22Rv1 (cell line): ENCODE measurements around the gene TNKS2.

ENCODE experiments used
- H3K27ac ChIP-seq: fragments of 450-650 bp; 2 replicates; pipeline ENCODE4 v1.5.1; 2017
- ZFX ChIP-seq: fragments of 450-650 bp; IDR thresholded peaks from 2 replicates; pipeline ENCODE4 v1.6.1; 2017; ENCODE audit warnings: antibody characterized with exemption, borderline replicate concordance
- TF ChIP-seq, protein P1 (sequence below): fragments of 450-650 bp; IDR thresholded peaks from 2 replicates; pipeline ENCODE4 v1.5.1; 2017; ENCODE audit warnings: mild to moderate bottlenecking

TNKS2 gene

DNA sequence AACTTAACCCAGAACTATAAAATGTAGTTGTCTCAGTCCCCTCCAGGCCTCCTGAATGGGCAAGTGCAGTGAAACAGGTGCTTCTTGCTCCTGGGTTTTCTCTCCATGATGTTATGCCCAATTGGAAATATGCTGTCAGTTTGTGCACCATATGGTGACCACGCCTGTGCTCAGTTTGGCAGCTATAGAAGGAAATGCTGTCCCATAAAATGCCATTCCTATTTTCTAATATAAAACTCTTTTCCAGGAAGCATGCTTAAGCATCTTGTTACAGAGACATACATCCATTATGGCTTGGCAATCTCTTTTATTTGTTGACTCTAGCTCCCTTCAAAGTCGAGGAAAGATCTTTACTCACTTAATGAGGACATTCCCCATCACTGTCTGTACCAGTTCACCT, 65.9 kb downstream of the TNKS2 start:
- TF ChIP-seq, protein P1, sequence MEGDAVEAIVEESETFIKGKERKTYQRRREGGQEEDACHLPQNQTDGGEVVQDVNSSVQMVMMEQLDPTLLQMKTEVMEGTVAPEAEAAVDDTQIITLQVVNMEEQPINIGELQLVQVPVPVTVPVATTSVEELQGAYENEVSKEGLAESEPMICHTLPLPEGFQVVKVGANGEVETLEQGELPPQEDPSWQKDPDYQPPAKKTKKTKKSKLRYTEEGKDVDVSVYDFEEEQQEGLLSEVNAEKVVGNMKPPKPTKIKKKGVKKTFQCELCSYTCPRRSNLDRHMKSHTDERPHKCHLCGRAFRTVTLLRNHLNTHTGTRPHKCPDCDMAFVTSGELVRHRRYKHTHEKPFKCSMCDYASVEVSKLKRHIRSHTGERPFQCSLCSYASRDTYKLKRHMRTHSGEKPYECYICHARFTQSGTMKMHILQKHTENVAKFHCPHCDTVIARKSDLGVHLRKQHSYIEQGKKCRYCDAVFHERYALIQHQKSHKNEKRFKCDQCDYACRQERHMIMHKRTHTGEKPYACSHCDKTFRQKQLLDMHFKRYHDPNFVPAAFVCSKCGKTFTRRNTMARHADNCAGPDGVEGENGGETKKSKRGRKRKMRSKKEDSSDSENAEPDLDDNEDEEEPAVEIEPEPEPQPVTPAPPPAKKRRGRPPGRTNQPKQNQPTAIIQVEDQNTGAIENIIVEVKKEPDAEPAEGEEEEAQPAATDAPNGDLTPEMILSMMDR: no peak
- TF ChIP-seq ZFX: no peak
- peak overlapping the region; percentile 22 for H3K27ac ChIP-seq

DNA sequence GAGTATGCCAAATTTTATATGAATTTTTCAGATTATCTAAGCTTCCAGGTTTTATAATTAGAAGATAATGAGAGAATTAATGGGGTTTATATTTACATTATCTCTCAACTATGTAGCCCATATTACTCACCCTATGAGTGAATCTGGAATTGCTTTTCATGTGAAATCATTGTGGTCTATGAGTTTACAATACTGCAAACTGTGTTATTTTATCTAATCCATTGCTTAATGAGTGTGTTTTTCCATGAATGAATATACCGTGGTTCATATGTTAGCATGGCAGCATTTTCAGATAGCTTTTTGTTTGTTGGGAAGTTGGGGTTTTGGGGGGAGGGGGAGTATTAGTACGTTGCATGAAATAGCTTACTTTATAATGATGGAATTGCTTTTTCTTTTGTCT, 66.5 kb downstream of the TNKS2 start:
- H3K27ac ChIP-seq: peak overlapping the region; percentile 22; the same call in 1 of the 2 replicates
- TF ChIP-seq, protein P1: no peak
- no peak for TF ChIP-seq ZFX

DNA sequence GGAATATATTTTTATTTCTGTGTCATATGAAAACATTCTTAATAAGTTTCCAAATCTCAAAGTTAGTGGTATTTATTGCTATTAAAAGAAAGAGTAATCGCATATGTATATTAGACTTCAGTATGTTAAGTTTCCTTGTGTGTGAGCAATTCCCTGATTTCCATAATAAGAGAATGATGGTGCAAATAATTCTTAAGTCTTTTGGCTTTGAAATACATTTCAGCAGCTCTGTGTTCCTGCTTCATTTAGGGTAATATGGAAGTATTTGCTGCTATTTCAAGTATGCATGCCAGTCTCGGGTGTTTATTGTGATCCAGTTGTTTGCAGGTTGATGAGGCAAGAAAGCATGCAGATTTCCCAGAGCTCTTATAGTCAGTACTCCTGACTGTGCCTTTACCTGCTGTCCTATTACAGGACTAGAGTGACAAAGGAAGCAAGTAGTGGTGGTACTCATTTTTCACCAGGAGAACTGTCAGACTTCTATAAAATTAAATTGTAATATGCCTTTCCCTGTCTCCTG, 67.4 kb downstream of the TNKS2 start:
- H3K27ac ChIP-seq: no peak overlapping the region
- TF ChIP-seq ZFX: no peak
- TF ChIP-seq, protein P1: no peak

DNA sequence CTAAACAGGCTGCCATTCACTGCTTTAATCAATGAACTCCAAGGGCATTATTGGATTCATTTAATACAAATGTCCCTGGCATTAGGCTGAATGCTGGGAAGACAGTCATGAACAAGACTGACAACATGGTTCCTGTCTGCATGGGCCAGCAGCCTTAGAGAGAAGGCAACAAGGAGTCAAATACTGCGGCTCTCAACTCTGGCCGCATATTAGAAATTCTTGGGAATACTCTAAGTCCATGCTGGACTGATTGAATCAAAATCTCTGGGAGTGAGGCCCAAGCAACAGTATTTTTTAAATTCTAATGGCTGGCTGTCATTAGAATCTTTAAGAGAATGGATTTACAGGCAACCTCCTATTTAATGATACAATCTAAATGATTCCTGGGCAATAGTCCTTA, 76.9 kb downstream of the TNKS2 start:
- H3K27ac ChIP-seq: no peak overlapping the region
- TF ChIP-seq ZFX: no peak
- TF ChIP-seq, protein P1: no peak

DNA sequence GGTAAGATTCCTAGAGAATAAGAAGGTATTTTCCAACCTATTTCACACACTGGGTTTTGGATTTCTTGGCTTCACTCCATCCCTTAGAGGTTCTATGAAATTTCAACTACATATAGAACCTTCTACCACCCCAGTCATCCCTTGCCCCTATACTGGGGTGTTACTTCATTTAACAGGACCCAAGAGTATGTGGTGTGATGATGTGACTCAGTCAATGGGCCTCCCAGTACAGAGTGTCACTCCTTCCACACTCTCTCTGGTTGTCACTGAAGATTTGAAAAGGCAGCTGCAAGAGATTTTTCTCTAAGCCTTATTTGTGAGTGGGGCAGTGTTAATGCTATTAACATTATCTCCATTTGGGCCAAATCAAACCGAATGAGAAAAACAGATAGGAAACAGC, 77.6 kb downstream of the TNKS2 start:
- no peak overlapping the region for H3K27ac ChIP-seq
- TF ChIP-seq ZFX: no peak
- TF ChIP-seq, protein P1: no peak

DNA sequence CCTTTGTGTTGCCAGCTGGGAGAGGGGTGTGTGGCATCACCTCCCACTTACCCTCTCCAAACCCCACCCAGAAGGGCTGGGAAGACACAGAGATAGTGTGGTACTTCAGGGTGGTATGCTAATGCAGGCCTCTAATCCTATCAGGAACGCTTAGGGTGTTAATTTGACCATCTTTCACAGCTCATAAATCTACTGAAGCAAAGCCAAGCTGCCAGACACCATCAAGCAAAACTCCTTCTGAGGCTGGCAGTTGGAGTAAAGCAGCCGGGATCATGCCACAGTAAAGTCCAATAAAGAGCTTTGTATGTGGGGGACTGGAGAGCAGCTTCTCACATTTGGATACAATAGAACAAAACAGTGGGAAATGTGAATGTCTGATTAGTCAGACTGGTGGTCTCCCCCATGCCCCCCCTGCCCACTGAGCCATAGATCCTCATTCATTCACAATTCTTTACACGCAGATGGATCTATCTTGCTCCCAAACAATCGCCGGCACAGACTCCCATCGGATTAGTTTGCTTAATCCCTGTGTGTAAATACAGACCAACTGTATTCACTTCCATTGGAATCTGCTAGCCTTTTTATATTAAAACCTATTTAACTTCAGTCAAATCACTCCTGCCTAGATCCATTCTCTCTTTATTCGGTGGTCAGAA, 81.4 kb downstream of the TNKS2 start:
- peak overlapping the region; percentile 70 for H3K27ac ChIP-seq
- no peak for TF ChIP-seq ZFX
- TF ChIP-seq, protein P1: no peak

DNA sequence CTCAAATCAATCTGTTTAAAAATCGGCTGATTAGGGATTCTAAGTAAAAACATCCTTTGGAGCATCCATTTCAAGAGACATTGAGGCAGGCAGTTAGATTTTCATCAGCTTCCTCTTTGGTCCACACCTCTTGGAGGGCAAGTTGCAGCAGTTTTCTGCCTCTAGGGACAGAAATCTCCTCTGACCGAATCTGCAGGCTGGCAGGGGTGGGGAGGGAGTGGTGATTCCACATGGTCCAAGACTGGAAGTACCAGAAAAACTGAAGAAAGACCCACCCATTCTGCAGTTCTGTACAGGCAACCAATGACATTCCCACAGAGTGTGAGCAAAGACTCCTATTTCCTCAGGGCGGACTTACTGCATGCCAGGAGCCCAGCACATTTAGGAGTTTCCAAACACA, 82.1 kb downstream of the TNKS2 start:
- TF ChIP-seq ZFX: no peak
- TF ChIP-seq, protein P1: peak; percentile 48
- H3K27ac ChIP-seq: peak overlapping the region; percentile 70
